IPS-18a (cell line): ENCODE data around the gene ITGA4.

Experiments used
- H3K27ac ChIP-seq: one replicate; pipeline ENCODE4 v1.5.1; 2013; ENCODE audit warnings: low read length
- H3K27me3 ChIP-seq: one replicate; pipeline ENCODE4 v1.6.1; 2013; ENCODE audit warnings: mild to moderate bottlenecking, low read length; ENCODE audit not compliant: control insufficient read depth, insufficient read depth
- H3K36me3 ChIP-seq: one replicate; pipeline ENCODE4 v1.6.1; 2013; ENCODE audit warnings: low read depth, low read length; ENCODE audit not compliant: control insufficient read depth
- H3K4me1 ChIP-seq: one replicate; pipeline ENCODE4 v1.6.1; 2013; ENCODE audit warnings: low read depth, low read length; ENCODE audit not compliant: control insufficient read depth
- H3K4me3 ChIP-seq: one replicate; pipeline ENCODE4 v1.5.1; 2013; ENCODE audit warnings: low read length
- H3K9ac ChIP-seq: one replicate; pipeline ENCODE4 v1.6.1; 2013; ENCODE audit warnings: mild to moderate bottlenecking, low read length, moderate library complexity
- H3K9me3 ChIP-seq: one replicate; pipeline ENCODE4 v1.6.1; 2013; ENCODE audit warnings: low read depth, low read length; ENCODE audit not compliant: control insufficient read depth

The ITGA4 gene

GRCh38 chr2:181523756-181524155 is 66.6 kb downstream of the ITGA4 start:
- Histone ChIP-seq H3K4me1 (no peaks in the 10 kb centered on the region), H3K4me3 (no peak overlapping the region), H3K27ac (no peak overlapping the region), H3K9ac (no peak overlapping the region), H3K9me3 (no peaks in the 10 kb centered on the region), H3K36me3 (no peaks in the 10 kb centered on the region), H3K27me3 (no peaks in the 10 kb centered on the region)

- H3K9ac ChIP-seq: no peak overlapping the region
- H3K4me3 ChIP-seq: no peak overlapping the region
- no peak overlapping the region for H3K27ac ChIP-seq
- no peaks in the 10 kb centered on the region for H3K4me1 ChIP-seq
- no peaks in the 10 kb centered on the region for H3K36me3 ChIP-seq
- no peaks in the 10 kb centered on the region for H3K27me3 ChIP-seq
- H3K9me3 ChIP-seq: no peaks in the 10 kb centered on the region
These were observed 68.8 kb downstream of the ITGA4 start for GRCh38 chr2:181526014-181526413.

GRCh38 chr2:181527058-181527457 is 69.9 kb downstream of the ITGA4 start:
- Histone ChIP-seq H3K4me1 (no peaks in the 10 kb centered on the region), H3K27me3 (no peaks in the 10 kb centered on the region), H3K9ac (no peak overlapping the region), H3K9me3 (no peaks in the 10 kb centered on the region), H3K36me3 (no peaks in the 10 kb centered on the region), H3K4me3 (no peak overlapping the region), H3K27ac (no peak overlapping the region)

- no peaks in the 10 kb centered on the region for H3K36me3 ChIP-seq
- no peaks in the 10 kb centered on the region for H3K27me3 ChIP-seq
- H3K4me1 ChIP-seq: no peaks in the 10 kb centered on the region
- H3K4me3 ChIP-seq: no peak overlapping the region
- no peaks in the 10 kb centered on the region for H3K9me3 ChIP-seq
- H3K27ac ChIP-seq: no peak overlapping the region
- H3K9ac ChIP-seq: no peak overlapping the region
These were observed 71.3 kb downstream of the ITGA4 start for GRCh38 chr2:181528441-181528840.

- Histone ChIP-seq H3K9me3 (no peaks in the 10 kb centered on the region), H3K36me3 (no peaks in the 10 kb centered on the region), H3K27me3 (no peaks in the 10 kb centered on the region), H3K4me1 (no peaks in the 10 kb centered on the region), H3K4me3 (no peak overlapping the region), H3K9ac (no peak overlapping the region), H3K27ac (no peak overlapping the region)
These were observed 79.5 kb downstream of the ITGA4 start for GRCh38 chr2:181536730-181537129.

GRCh38 chr2:181540421-181540820 is 83.2 kb downstream of the ITGA4 start:
- Histone ChIP-seq H3K4me1 (no peaks in the 10 kb centered on the region), H3K27ac (no peak overlapping the region), H3K36me3 (no peaks in the 10 kb centered on the region), H3K9me3 (no peaks in the 10 kb centered on the region), H3K27me3 (no peaks in the 10 kb centered on the region), H3K9ac (no peak overlapping the region), H3K4me3 (no peak overlapping the region)

GRCh38 chr2:181542170-181542569 is 85.0 kb downstream of the ITGA4 start:
- H3K4me1 ChIP-seq: no peaks in the 10 kb centered on the region
- no peak overlapping the region for H3K4me3 ChIP-seq
- H3K9me3 ChIP-seq: no peaks in the 10 kb centered on the region
- H3K36me3 ChIP-seq: no peaks in the 10 kb centered on the region
- no peaks in the 10 kb centered on the region for H3K27me3 ChIP-seq
- no peak overlapping the region for H3K9ac ChIP-seq
- H3K27ac ChIP-seq: no peak overlapping the region

- H3K27me3 ChIP-seq: no peaks in the 10 kb centered on the region
- no peak overlapping the region for H3K9ac ChIP-seq
- no peak overlapping the region for H3K27ac ChIP-seq
- H3K36me3 ChIP-seq: no peaks in the 10 kb centered on the region
- no peaks in the 10 kb centered on the region for H3K4me1 ChIP-seq
- H3K4me3 ChIP-seq: no peak overlapping the region
- H3K9me3 ChIP-seq: no peaks in the 10 kb centered on the region
These were observed 88.9 kb downstream of the ITGA4 start for GRCh38 chr2:181546086-181546485.

- Histone ChIP-seq H3K9me3 (no peaks in the 10 kb centered on the region), H3K36me3 (no peaks in the 10 kb centered on the region), H3K27ac (no peak overlapping the region), H3K4me3 (no peak overlapping the region), H3K27me3 (no peaks in the 10 kb centered on the region), H3K9ac (no peak overlapping the region), H3K4me1 (no peaks in the 10 kb centered on the region)
These were observed 95.6 kb downstream of the ITGA4 start for GRCh38 chr2:181552808-181553207.

- H3K9me3 ChIP-seq: no peaks in the 10 kb centered on the region
- no peaks in the 10 kb centered on the region for H3K36me3 ChIP-seq
- H3K9ac ChIP-seq: no peak overlapping the region
- no peak overlapping the region for H3K27ac ChIP-seq
- H3K4me1 ChIP-seq: no peaks in the 10 kb centered on the region
- H3K27me3 ChIP-seq: no peaks in the 10 kb centered on the region
- no peak overlapping the region for H3K4me3 ChIP-seq
These were observed 96.1 kb downstream of the ITGA4 start for GRCh38 chr2:181553244-181553643.

- Histone ChIP-seq H3K36me3 (no peaks in the 10 kb centered on the region), H3K4me1 (no peaks in the 10 kb centered on the region), H3K27me3 (no peaks in the 10 kb centered on the region), H3K27ac (no peak overlapping the region), H3K9ac (no peak overlapping the region), H3K9me3 (no peaks in the 10 kb centered on the region), H3K4me3 (no peak overlapping the region)
These were observed 97.1 kb downstream of the ITGA4 start for GRCh38 chr2:181554061-181554830.

GRCh38 chr2:181558371-181558770 is 101.2 kb downstream of the ITGA4 start:
- Histone ChIP-seq H3K27ac (no peak overlapping the region), H3K36me3 (no peaks in the 10 kb centered on the region), H3K27me3 (no peaks in the 10 kb centered on the region), H3K4me1 (no peaks in the 10 kb centered on the region), H3K4me3 (no peak overlapping the region), H3K9ac (no peak overlapping the region), H3K9me3 (no peaks in the 10 kb centered on the region)
